H1 (cell line): ENCODE results near the gene ZBTB2. TPM values are rescaled to one million over a fixed set of nuclear protein-coding genes. Genes with fewer than 3 reads are reported as not detected.

Source experiments
- CTCF ChIA-PET: fragments of 300-600 bp; sonication (Branson Sonifier 250); formaldehyde crosslinking; loops from one replicate; lab custom pipeline; 2021; ENCODE audit not compliant: partially characterized antibody; lab: Charles Lee
- POLR2A ChIA-PET: fragments of 300-600 bp; sonication (Branson Sonifier 250); formaldehyde crosslinking; loops from one replicate; lab custom pipeline; 2021; ENCODE audit warnings: inconsistent platforms; ENCODE audit not compliant: partially characterized antibody; lab: Charles Lee
- DNase-seq, 2 experiments: peaks; one replicate each; pipeline versions ENCODE4 v3.0.0 to v3.0.0-alpha.2; 2010 to 2022; ENCODE audit warnings: low spot score in 2 of 2, low read depth in 1 of 2, mixed read lengths in 1 of 2
- FAIRE-seq: peaks from 2 replicates; lab custom pipeline; 2011; peaks lifted over from hg19 to GRCh38; lab: Jason Lieb, UNC
- H2AFZ ChIP-seq: 2 replicates; pipeline ENCODE4 v1.8.1; 2012; ENCODE audit warnings: low read length, inconsistent platforms
- H2AK5ac ChIP-seq: 2 replicates; pipeline ENCODE4 v1.6.1; 2013; ENCODE audit warnings: low read depth, low read length
- H2BK120ac ChIP-seq: replicated peaks from 2 replicates; pipeline ENCODE3; 2013; ENCODE audit warnings: low read depth, low read length, inconsistent platforms
- H2BK12ac ChIP-seq: 2 replicates; pipeline ENCODE4 v1.6.1; 2013; ENCODE audit warnings: low read depth, low read length
- H2BK15ac ChIP-seq: 2 replicates; pipeline ENCODE4 v1.6.1; 2013; ENCODE audit warnings: low read length
- H2BK20ac ChIP-seq: 2 replicates; pipeline ENCODE4 v1.6.1; 2013; ENCODE audit warnings: low read length
- H2BK5ac ChIP-seq: 2 replicates; pipeline ENCODE4 v1.6.1; 2013; ENCODE audit warnings: low read depth, low read length
- H3K14ac ChIP-seq: 2 replicates; pipeline ENCODE4 v1.6.1; 2013; ENCODE audit warnings: inconsistent platforms; ENCODE audit not compliant: insufficient read length
- H3K18ac ChIP-seq: 2 replicates; pipeline ENCODE4 v1.6.1; 2013; ENCODE audit warnings: low read length; ENCODE audit errors: extremely low read depth
- H3K23ac ChIP-seq: 2 replicates; pipeline ENCODE4 v1.6.1; 2013; ENCODE audit warnings: inconsistent platforms; ENCODE audit not compliant: insufficient read length
- H3K23me2 ChIP-seq: 2 replicates; pipeline ENCODE4 v1.6.1; 2013; ENCODE audit warnings: low read depth, low read length
- H3K27ac ChIP-seq: 2 replicates; pipeline ENCODE4 v1.6.1; 2011; ENCODE audit warnings: low read depth, low read length, inconsistent platforms
- H3K27me3 ChIP-seq, 4 experiments: replicated peaks in 1 of 4; 1 replicate in 1 of 4; 2 replicates in 3 of 4; pipeline versions ENCODE4 v1.6.1 to v1.8.1; 2011 to 2013; ENCODE audit warnings: low read length in 3 of 4, mild to moderate bottlenecking in 3 of 4, inconsistent platforms in 2 of 4, mixed read lengths in 2 of 4, moderate library complexity in 1 of 4; ENCODE audit not compliant: control insufficient read depth in 3 of 4, insufficient read depth in 3 of 4; ENCODE audit errors: extremely low read depth in 1 of 4
- H3K36me3 ChIP-seq, 4 experiments: 2 replicates each; pipeline versions ENCODE4 v1.6.1 to v1.8.1; 2011 to 2013; ENCODE audit warnings: mild to moderate bottlenecking in 4 of 4, low read length in 3 of 4, moderate library complexity in 2 of 4, control low read depth in 1 of 4, inconsistent platforms in 1 of 4; ENCODE audit not compliant: insufficient read depth in 4 of 4, control insufficient read depth in 2 of 4
- H3K4ac ChIP-seq: replicated peaks from 2 replicates; pipeline ENCODE3; 2013; ENCODE audit warnings: low read length, low read depth, mixed read lengths, inconsistent platforms; ENCODE audit not compliant: insufficient read length
- H3K4me1 ChIP-seq, 4 experiments: replicated peaks in 1 of 4; 1 replicate in 1 of 4; 2 replicates in 3 of 4; pipeline versions ENCODE4 v1.6.1 to v1.8.1; 2011 to 2013; ENCODE audit warnings: low read length in 3 of 4, inconsistent platforms in 2 of 4, mixed read lengths in 1 of 4; ENCODE audit not compliant: insufficient read depth in 4 of 4, control insufficient read depth in 3 of 4
- H3K4me2 ChIP-seq, 2 experiments: 2 replicates each; pipeline versions ENCODE4 v1.6.1 to v1.8.1; 2011 to 2013; ENCODE audit warnings: low read depth in 2 of 2, low read length in 2 of 2, control low read depth in 1 of 2, inconsistent platforms in 1 of 2, mild to moderate bottlenecking in 1 of 2; ENCODE audit not compliant: insufficient read depth in 1 of 2
- H3K4me3 ChIP-seq, 4 experiments: fragments of 200-600, 300-600 bp in 1 of 4; sonication (generic), shearing (Covaris generic), sonication (Bioruptor Twin) in 1 of 4; 2 replicates each; pipeline versions ENCODE4 v1.5.1 to v1.8.1; 2011 to 2016; ENCODE audit warnings: low read length in 4 of 4, low read depth in 3 of 4, control low read depth in 2 of 4, inconsistent platforms in 2 of 4, mild to moderate bottlenecking in 2 of 4, mixed read lengths in 1 of 4, moderate library complexity in 1 of 4; ENCODE audit not compliant: insufficient read depth in 2 of 4; ENCODE audit errors: extremely low read depth in 1 of 4
- H3K56ac ChIP-seq: replicated peaks from 2 replicates; pipeline ENCODE3; 2013; ENCODE audit warnings: low read depth, mild to moderate bottlenecking, mixed read lengths, low read length, inconsistent platforms; ENCODE audit not compliant: insufficient read length
- H3K79me1 ChIP-seq: 2 replicates; pipeline ENCODE4 v1.6.1; 2013; ENCODE audit warnings: low read depth, low read length, control low read depth
- H3K79me2 ChIP-seq, 2 experiments: 2 replicates each; pipeline versions ENCODE4 v1.6.1 to v1.8.1; 2012 to 2013; ENCODE audit warnings: low read length in 2 of 2, mild to moderate bottlenecking in 2 of 2, inconsistent platforms in 1 of 2; ENCODE audit not compliant: insufficient read depth in 2 of 2, control insufficient read depth in 1 of 2
- H3K9ac ChIP-seq, 4 experiments: replicated peaks in 1 of 4; 1 replicate in 1 of 4; 2 replicates in 3 of 4; pipeline versions ENCODE4 v1.6.1 to v1.8.1; 2011 to 2013; ENCODE audit warnings: low read depth in 3 of 4, low read length in 3 of 4, control low read depth in 2 of 4, mild to moderate bottlenecking in 2 of 4, moderate library complexity in 2 of 4, inconsistent platforms in 1 of 4; ENCODE audit errors: extremely low read depth in 1 of 4
- H3K9me3 ChIP-seq, 2 experiments: 2 replicates each; pipeline versions ENCODE4 v1.6.1 to v1.8.1; 2012 to 2013; ENCODE audit warnings: mild to moderate bottlenecking in 2 of 2, moderate library complexity in 2 of 2, control low read depth in 1 of 2, inconsistent platforms in 1 of 2, low read depth in 1 of 2, low read length in 1 of 2, mixed read lengths in 1 of 2; ENCODE audit not compliant: insufficient read depth in 2 of 2
- H4K20me1 ChIP-seq, 2 experiments: replicated peaks in 1 of 2; 2 replicates each; pipeline versions ENCODE3 to v1.8.1; 2011 to 2013; ENCODE audit warnings: inconsistent platforms in 2 of 2, low read length in 2 of 2, mild to moderate bottlenecking in 1 of 2; ENCODE audit not compliant: insufficient read depth in 2 of 2, control insufficient read depth in 1 of 2
- H4K5ac ChIP-seq: 2 replicates; pipeline ENCODE4 v1.6.1; 2013; ENCODE audit warnings: low read length, low read depth, mixed read lengths, inconsistent platforms; ENCODE audit not compliant: insufficient read length
- H4K8ac ChIP-seq: 2 replicates; pipeline ENCODE4 v1.8.0; 2013; ENCODE audit warnings: mild to moderate bottlenecking, moderate library complexity, low read length, inconsistent platforms; ENCODE audit not compliant: insufficient read depth; ENCODE audit errors: extremely low read depth
- H4K91ac ChIP-seq: replicated peaks from 2 replicates; pipeline ENCODE3; 2013; ENCODE audit warnings: low read length, mixed read lengths, inconsistent platforms; ENCODE audit not compliant: insufficient read length
- CREB1 ChIP-seq: IDR thresholded peaks from 2 replicates; pipeline ENCODE4 v1.6.1; 2012; ENCODE audit warnings: inconsistent platforms
- EP300 ChIP-seq, 2 experiments: IDR thresholded peaks; 1 replicate in 1 of 2; 2 replicates in 1 of 2; pipeline ENCODE4 v1.6.1; 2011 to 2012; ENCODE audit warnings: low read depth in 2 of 2, low read length in 2 of 2, mild to moderate bottlenecking in 2 of 2, borderline replicate concordance in 1 of 2, inconsistent platforms in 1 of 2, moderate library complexity in 1 of 2
- EZH2 ChIP-seq: fragments of 200-600 bp; sonication (generic); IDR thresholded peaks from 2 replicates; pipeline ENCODE4 v1.7.1; 2012; ENCODE audit warnings: low read depth, mild to moderate bottlenecking, moderate library complexity, low read length, inconsistent platforms; ENCODE audit not compliant: severe bottlenecking
- GABPA ChIP-seq: IDR thresholded peaks from 2 replicates; pipeline ENCODE4 v1.6.1; 2011; ENCODE audit warnings: mild to moderate bottlenecking, low read length, moderate library complexity, borderline replicate concordance; ENCODE audit not compliant: insufficient read depth
- GTF2F1 ChIP-seq: IDR thresholded peaks from 2 replicates; pipeline ENCODE4 v1.6.1; 2012; ENCODE audit warnings: low read depth, low read length, improper control_type of control experiment, borderline replicate concordance
- JUND ChIP-seq: IDR thresholded peaks from 2 replicates; pipeline ENCODE4 v1.6.1; 2011; ENCODE audit warnings: mild to moderate bottlenecking, improper control_type of control experiment, low read length
- KDM4A ChIP-seq: IDR thresholded peaks from one replicate; pipeline ENCODE4 v1.7.1; 2012; ENCODE audit warnings: low read depth, mild to moderate bottlenecking, moderate library complexity, low read length, inconsistent platforms; ENCODE audit not compliant: severe bottlenecking
- RBBP5 ChIP-seq: IDR thresholded peaks from 2 replicates; pipeline ENCODE4 v1.7.1; 2012; ENCODE audit warnings: low read depth, mild to moderate bottlenecking, inconsistent platforms, low read length, moderate library complexity, borderline replicate concordance
- SIX5 ChIP-seq: IDR thresholded peaks from 2 replicates; pipeline ENCODE4 v1.6.1; 2011; ENCODE audit warnings: mild to moderate bottlenecking, low read depth, low read length
- SP1 ChIP-seq: IDR thresholded peaks from 2 replicates; pipeline ENCODE4 v1.6.1; 2011; ENCODE audit warnings: low read depth, low read length
- SUZ12 ChIP-seq: fragments of 200-600 bp; sonication (generic); IDR thresholded peaks from 2 replicates; pipeline ENCODE4 v1.6.1; 2012; ENCODE audit warnings: mild to moderate bottlenecking, inconsistent platforms, low read length, moderate library complexity, mixed read lengths
- TBP ChIP-seq: IDR thresholded peaks from 2 replicates; pipeline ENCODE4 v1.6.1; 2011; ENCODE audit warnings: low read depth, low read length, improper control_type of control experiment
- WGBS, 2 experiments: shearing (Covaris generic) in 1 of 2; methylation state at CpG; one replicate each; pipeline versions ENCODE4 v1.1.6 to v1.1.7; 2013 to 2015; ENCODE audit warnings: low lambda C conversion rate in 2 of 2, mixed read lengths in 2 of 2, inconsistent platforms in 1 of 2, low coverage in 1 of 2, missing lambda C conversion rate in 1 of 2; ENCODE audit not compliant: insufficient replicate concordance in 2 of 2, insufficient coverage in 1 of 2, insufficient read length in 1 of 2; ENCODE audit errors: extremely low coverage in 1 of 2, missing lambda C conversion rate in 1 of 2; 5-methylcytosine and 5-hydroxymethylcytosine counted together
- polyA plus RNA-seq, 7 experiments: library from polyadenylated mRNA; depleted of rRNA in 3 of 7; stranded (reverse) in 5 of 7; unstranded in 2 of 7; fragments of >200 nt in 5 of 7; fragments of 200-250 nt in 2 of 7; gene quantifications; 1 replicate in 5 of 7; 2 replicates in 1 of 7; 4 replicates in 1 of 7; pipeline versions ENCODE4 v1.2.1 to v1.2.3, GENCODE V29; 2011 to 2013; ENCODE audit warnings: missing spikeins in 2 of 7, mixed read lengths in 2 of 7
- total RNA-seq: library from RNA; stranded (reverse); fragmentation: NEBNext Ultra II Directional; extraction: Animal tissue kit (Norgen Biotek cat#: 25700); gene quantifications from 2 replicates; pipeline ENCODE4 v1.2.1, GENCODE V29; 2021
- TF ChIP-seq, protein P1 (sequence below): IDR thresholded peaks from 2 replicates; pipeline ENCODE4 v1.6.1; 2011; ENCODE audit warnings: low read depth, mild to moderate bottlenecking, low read length; ENCODE audit not compliant: insufficient read depth

The ZBTB2 gene
- total and polyA plus RNA-seq, 2 of the 8 experiments (the other 6 are each of a cell fraction or from before 2014, with no cell fraction given) = 16.1 to 23.7 TPM

DNA sequence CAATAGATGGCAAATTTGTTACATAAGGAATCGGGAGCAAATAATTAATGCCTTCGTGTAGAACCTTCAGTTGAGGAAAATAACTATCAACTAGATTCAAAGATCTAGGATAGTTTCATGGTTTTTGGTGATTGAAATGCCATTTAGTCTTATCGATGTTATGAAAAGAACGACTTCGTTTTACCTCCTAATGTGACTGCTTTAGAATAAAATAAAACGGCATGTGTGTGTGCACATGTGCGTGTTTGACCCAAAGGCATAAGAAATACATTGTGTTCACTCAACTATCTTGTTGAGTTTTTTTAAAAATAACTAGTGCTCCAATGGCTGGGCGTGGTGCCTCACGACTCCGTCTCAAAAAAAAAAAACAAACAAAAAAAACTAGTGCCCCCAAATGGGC lies 37.6 kb downstream of the ZBTB2 start:
- no peak overlapping the region for H3K4me3 ChIP-seq

More for the DNA sequence above, 37.6 kb downstream of the ZBTB2 start:
- no peaks in the 10 kb centered on the region for H3K79me2 ChIP-seq
- H2BK20ac ChIP-seq = no peak overlapping the region
- POLR2A ChIA-PET = no interaction called here
- 93% methylated on average over 10 of the region's 10 CpGs; no CpG with 5 or more reads in 1 of the 2 experiments for WGBS, 2 experiments
- H4K91ac ChIP-seq = no peak overlapping the region
- H2BK5ac ChIP-seq = no peak overlapping the region
- no peaks in the 10 kb centered on the region for H3K4me1 ChIP-seq
- H4K20me1 ChIP-seq = peaks cover 0 to 2% of the 10 kb centered on the region in 2 experiments
- FAIRE-seq = no peak
- no peak overlapping the region for H2BK15ac ChIP-seq
- no peak overlapping the region for H2BK120ac ChIP-seq
- no peaks in the 10 kb centered on the region for H3K27me3 ChIP-seq
- H2AFZ ChIP-seq = no peak overlapping the region
- no peak overlapping the region for H2AK5ac ChIP-seq
- no peak overlapping the region for H3K14ac ChIP-seq
- CTCF ChIA-PET = interaction anchor here (1.3 kb wide), 1 partner anchor 338 kb away, joined by 3 read pairs; no protein-coding TSS in a partner anchor
- no peak overlapping the region for H3K4ac ChIP-seq
- no peak overlapping the region for H3K9ac ChIP-seq
- TF ChIP-seq GTF2F1 (no peak), KDM4A (no peak), EP300 (IDR thresholded peaks at IDR 0.05; ENCODE audit: borderline replicate concordance in 1 of 2, low read depth in 2 of 2, low read length in 2 of 2) (no peak), RBBP5 (no peak), SP1 (no peak), SUZ12 (no peak), TBP (no peak), JUND (no peak), EZH2 (no peak), SIX5 (no peak), GABPA (no peak), CREB1 (no peak)
- TF ChIP-seq, protein P1, sequence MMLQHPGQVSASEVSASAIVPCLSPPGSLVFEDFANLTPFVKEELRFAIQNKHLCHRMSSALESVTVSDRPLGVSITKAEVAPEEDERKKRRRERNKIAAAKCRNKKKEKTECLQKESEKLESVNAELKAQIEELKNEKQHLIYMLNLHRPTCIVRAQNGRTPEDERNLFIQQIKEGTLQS = no peak
- no peak overlapping the region for H3K27ac ChIP-seq
- no peaks in the 10 kb centered on the region for H3K23me2 ChIP-seq
- H3K36me3 ChIP-seq = peaks cover 0 to 4% (median 0%) of the 10 kb centered on the region in 4 experiments; a peak in 1 of 8 replicates
- H2BK12ac ChIP-seq = no peak overlapping the region
- H4K5ac ChIP-seq = no peak overlapping the region
- no peak for DNase-seq
- H3K9me3 ChIP-seq = no peaks in the 10 kb centered on the region
- H3K18ac ChIP-seq = no peak overlapping the region
- H3K23ac ChIP-seq = no peak overlapping the region
- no peak overlapping the region for H3K56ac ChIP-seq
- no peak overlapping the region for H3K4me2 ChIP-seq
- no peak overlapping the region for H4K8ac ChIP-seq
- H3K79me1 ChIP-seq = no peaks in the 10 kb centered on the region
